ENCODE measurements around the gene PLAC8L1. TPM values are rescaled to one million over a fixed set of nuclear protein-coding genes. Genes with fewer than 3 reads are reported as not detected.

The PLAC8L1 gene
- total RNA-seq, 1 donor from 2014 or later = 0.99 TPM

DNA sequence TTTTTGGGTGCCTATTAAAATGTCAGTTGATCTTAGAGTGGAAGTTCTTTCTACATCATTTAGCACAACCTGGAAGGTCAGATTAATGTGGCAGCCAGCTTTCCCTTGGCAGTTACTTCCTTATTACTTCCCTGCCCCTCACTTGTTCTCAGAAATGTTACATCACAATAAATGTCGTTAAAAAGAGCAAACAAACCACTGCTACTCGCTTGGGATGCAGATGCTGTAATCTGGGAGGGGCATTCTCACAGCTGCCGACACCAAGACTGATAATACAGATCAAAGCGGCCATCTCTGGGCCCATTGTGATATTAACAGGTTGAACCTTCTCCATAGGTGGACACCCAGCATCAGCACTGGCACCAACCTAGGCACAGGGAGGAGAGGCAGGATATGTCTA, 29.3 kb downstream of the PLAC8L1 start:
- intact Hi-C loops (cut with micrococcal nuclease) = no loop called here
- H3K36me3 Mint-ChIP-seq (ENCODE audit: low read depth) = no peaks in the 10 kb centered on the region
- no peak for DNase-seq (ENCODE audit: low spot score)
- no peak overlapping the region for H3K27ac Mint-ChIP-seq
- no peaks in the 10 kb centered on the region for H3K9me3 Mint-ChIP-seq
- no peak overlapping the region for H3K4me3 Mint-ChIP-seq
- H3K4me1 Mint-ChIP-seq (ENCODE audit: low read depth) = peaks cover 19% of the 10 kb centered on the region
- H3K27me3 Mint-ChIP-seq (ENCODE audit: insufficient read depth) = peaks cover 34% of the 10 kb centered on the region

DNA sequence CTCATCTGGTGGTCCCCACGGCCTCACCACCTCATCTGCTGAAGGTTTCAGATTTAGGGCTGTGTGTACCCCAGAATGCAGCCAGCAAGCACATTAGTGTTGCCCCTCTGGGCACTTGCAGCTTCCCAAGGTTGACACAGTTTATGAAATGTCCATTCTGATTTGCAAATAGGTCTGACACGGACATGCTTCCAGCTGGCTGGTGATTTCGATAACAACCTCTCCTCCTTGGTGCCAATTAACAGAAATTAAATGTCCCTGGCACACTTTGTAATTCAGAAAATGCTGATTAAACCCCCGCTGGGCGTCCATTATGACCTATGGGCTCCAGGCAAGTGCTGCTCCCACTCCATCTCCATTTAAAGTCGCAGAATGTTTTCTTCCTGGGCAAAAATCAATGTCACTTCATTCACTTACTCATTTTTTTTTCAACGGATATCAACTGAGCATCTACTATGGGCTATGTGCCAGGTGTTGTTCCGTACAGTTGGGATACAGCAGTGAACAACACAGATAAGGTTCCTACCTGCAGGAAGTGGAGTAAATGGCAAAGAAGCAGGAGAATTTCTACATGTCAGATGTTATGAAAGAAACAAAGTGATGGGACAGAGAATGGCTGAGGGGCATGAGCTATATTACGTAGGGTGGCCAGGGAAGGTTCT, 32.0 kb downstream of the PLAC8L1 start:
- H3K36me3 Mint-ChIP-seq (ENCODE audit: low read depth) = no peaks in the 10 kb centered on the region
- no peak for DNase-seq (ENCODE audit: low spot score)
- H3K4me3 Mint-ChIP-seq = no peak overlapping the region
- H3K4me1 Mint-ChIP-seq (ENCODE audit: low read depth) = no peaks in the 10 kb centered on the region
- intact Hi-C loops (cut with micrococcal nuclease) = no loop called here
- no peak overlapping the region for H3K27ac Mint-ChIP-seq
- H3K9me3 Mint-ChIP-seq = no peaks in the 10 kb centered on the region
- H3K27me3 Mint-ChIP-seq (ENCODE audit: insufficient read depth) = peaks cover 19% of the 10 kb centered on the region

DNA sequence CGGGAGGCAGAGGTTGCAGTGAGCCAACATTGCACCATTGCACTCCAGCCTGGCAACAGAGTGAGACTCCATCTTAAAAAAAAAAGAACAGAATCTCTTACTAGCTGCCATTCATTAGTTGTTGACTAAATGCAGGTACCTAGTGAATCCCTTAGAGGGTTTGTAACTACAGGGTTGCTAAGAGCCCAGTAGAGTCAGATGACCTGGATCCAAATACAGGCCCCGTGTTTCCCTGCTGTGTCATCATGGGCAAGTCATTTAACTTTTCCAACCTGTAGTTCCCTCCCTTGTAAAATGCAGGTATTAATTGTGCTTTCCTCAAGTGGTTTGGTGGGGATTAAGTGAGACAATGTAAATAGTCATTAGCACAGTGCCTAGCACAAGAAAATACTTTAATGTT, 32.8 kb downstream of the PLAC8L1 start:
- no peaks in the 10 kb centered on the region for H3K9me3 Mint-ChIP-seq
- peaks cover 15% of the 10 kb centered on the region for H3K27me3 Mint-ChIP-seq (ENCODE audit: insufficient read depth)

DNA sequence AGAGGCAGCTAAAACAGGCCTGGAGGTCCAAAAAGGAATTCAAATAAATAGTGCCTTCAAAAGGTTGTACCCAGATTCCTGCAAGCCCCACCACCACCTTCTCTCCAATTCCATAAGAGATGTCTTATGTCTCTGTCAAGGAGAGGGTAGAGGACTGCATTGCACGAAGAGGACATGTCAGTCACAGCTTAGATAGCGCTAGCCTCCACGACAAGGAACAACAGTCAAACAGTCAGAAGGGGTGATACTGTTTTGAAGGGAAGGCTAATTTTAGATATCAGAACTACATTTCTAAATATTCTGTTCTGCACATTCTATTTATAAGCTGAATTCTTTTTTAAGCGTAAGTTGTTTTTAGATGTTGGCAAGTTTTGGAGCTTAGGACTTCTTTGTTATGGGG, 34.2 kb downstream of the PLAC8L1 start:
- Mint-ChIP-seq H3K4me3 (no peak overlapping the region), H3K27ac (no peak overlapping the region), H3K4me1 (ENCODE audit: low read depth) (no peaks in the 10 kb centered on the region), H3K36me3 (ENCODE audit: low read depth) (no peaks in the 10 kb centered on the region), H3K9me3 (no peaks in the 10 kb centered on the region), H3K27me3 (ENCODE audit: insufficient read depth) (peaks cover 10% of the 10 kb centered on the region)
- intact Hi-C loops (cut with micrococcal nuclease) = no loop called here
- no peak for DNase-seq (ENCODE audit: low spot score)

More for the DNA sequence above, 32.8 kb downstream of the PLAC8L1 start:
- Mint-ChIP-seq H3K27ac (no peak overlapping the region), H3K36me3 (ENCODE audit: low read depth) (no peaks in the 10 kb centered on the region), H3K4me1 (ENCODE audit: low read depth) (no peaks in the 10 kb centered on the region), H3K4me3 (no peak overlapping the region)
- intact Hi-C loops (cut with micrococcal nuclease) = no loop called here
- DNase-seq (ENCODE audit: low spot score) = no peak

DNA sequence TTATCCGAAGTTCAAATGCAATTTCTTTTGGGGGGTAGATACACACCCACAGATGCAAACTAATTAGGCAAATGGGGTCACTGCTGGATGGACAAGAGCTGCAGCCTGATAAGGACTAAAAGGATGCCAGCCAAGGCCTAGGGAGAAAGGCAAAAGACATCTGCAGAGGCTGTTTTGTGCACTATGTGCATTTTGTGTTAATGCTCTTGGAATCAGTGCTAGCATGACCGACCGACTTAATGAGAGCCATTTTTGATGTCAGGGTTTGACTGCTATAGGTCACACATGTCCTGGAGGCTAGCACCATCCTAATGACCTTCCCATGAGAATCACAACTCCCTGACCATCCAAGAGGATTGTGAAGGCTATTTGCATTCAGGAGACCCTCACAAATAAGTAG, 34.6 kb downstream of the PLAC8L1 start:
- Mint-ChIP-seq H3K9me3 (no peaks in the 10 kb centered on the region), H3K36me3 (ENCODE audit: low read depth) (no peaks in the 10 kb centered on the region), H3K4me3 (no peak overlapping the region), H3K4me1 (ENCODE audit: low read depth) (no peaks in the 10 kb centered on the region), H3K27ac (no peak overlapping the region), H3K27me3 (ENCODE audit: insufficient read depth) (peaks cover 6% of the 10 kb centered on the region)
- no peak for DNase-seq (ENCODE audit: low spot score)
- intact Hi-C loops (cut with micrococcal nuclease) = no loop called here

DNA sequence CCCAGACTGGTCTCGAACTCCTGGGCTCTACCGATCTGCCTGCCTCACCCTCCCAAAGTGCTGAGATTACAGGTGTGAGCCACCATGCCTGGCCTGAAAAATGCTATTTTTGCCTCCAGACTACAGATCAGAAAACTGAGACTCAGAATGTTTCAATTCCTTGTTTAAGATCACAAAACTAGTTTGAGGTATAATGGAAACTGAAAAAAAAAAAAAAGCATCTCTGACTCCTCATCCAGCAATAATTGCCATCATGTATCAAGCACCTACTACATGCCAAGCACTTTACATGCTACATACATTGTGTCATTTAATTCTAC, 35.6 kb downstream of the PLAC8L1 start:
- H3K27ac Mint-ChIP-seq = no peak overlapping the region
- H3K27me3 Mint-ChIP-seq (ENCODE audit: insufficient read depth) = peaks cover 6% of the 10 kb centered on the region
- H3K9me3 Mint-ChIP-seq = no peaks in the 10 kb centered on the region
- H3K4me3 Mint-ChIP-seq = no peak overlapping the region
- DNase-seq (ENCODE audit: low spot score) = no peak
- intact Hi-C loops (cut with micrococcal nuclease) = no loop called here
- H3K36me3 Mint-ChIP-seq (ENCODE audit: low read depth) = no peaks in the 10 kb centered on the region
- no peaks in the 10 kb centered on the region for H3K4me1 Mint-ChIP-seq (ENCODE audit: low read depth)

DNA sequence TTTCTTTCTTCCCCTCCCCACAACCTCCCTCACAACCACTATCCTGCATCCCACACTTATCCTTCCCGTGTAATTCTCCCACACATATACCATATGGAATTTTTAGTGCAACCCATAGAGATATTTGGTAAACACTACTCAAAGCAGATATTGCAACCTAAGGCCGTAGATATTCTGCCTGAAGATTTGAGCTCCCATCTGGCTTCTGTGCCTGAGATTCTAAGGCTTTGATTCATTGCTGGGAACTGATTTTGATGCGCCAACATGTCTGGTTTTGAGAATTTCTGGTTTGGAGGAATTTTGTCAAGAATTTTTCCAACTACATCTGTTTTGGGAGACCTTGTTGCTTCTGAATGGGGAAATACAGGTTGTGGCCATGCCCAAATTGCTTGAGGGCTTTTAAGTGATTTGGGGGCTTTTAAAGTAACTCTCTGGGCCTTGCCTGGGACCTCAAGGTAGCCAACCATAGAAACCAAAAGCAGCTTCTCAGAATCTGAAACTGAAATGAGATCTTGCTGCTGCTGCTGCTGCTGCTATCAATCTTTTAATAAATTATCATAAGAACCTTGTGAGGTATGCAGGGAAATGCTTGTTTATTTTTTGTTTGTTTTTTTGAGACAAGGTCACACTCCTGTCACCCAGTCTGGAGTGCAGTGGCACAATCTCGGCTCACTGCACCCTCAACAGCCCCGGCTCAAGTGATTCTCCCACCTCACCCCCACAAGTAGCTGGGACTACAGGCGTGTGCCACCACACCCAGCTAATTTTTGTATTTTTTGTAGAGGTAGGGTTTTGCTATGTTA, 36.2 kb downstream of the PLAC8L1 start:
- intact Hi-C loops (cut with micrococcal nuclease) = no loop called here
- Mint-ChIP-seq H3K9me3 (no peaks in the 10 kb centered on the region), H3K4me3 (no peak overlapping the region), H3K36me3 (ENCODE audit: low read depth) (no peaks in the 10 kb centered on the region), H3K27ac (no peak overlapping the region), H3K4me1 (ENCODE audit: low read depth) (no peaks in the 10 kb centered on the region), H3K27me3 (ENCODE audit: insufficient read depth) (peaks cover 5% of the 10 kb centered on the region)
- DNase-seq (ENCODE audit: low spot score) = no peak

DNA sequence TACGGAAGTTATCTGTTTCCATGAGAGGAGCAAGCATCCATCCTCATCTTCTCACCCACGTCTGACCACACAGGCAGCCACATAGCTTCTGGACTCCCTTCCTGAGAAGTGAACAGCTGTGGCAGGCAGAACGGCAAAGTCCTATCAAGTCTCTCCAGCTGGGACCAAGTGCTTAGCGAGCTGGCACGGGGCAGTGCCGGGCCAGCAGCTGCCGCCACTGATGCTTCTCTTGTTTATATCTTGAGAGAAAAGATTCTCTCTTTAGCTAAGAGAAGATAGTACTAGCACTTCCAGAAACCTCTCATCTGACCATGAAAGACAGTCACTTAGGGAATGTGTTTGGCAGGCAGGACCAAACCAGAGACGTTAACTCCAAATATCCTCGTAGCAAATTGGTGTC, 37.2 kb downstream of the PLAC8L1 start:
- no peak overlapping the region for H3K4me3 Mint-ChIP-seq
- H3K36me3 Mint-ChIP-seq (ENCODE audit: low read depth) = no peaks in the 10 kb centered on the region
- no peaks in the 10 kb centered on the region for H3K4me1 Mint-ChIP-seq (ENCODE audit: low read depth)

DNA sequence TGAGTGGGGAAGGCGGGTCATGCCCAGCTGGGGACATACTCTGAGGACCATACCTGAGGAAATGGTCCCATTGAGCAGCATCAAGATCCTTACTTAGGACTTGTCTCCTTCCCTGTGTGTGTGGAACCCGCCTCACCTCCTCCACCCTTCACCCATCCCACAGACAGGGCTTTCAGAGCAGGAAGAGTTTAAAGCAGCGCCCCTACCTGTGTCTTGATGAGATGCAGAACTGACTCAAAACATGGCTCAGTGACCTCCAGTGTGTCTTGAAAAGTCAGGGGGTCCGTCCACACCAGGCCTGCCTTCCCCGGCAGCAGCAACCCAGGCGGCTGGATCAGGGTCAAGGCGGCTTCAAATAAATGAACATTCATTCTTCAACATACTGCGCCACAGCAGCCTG, 38.4 kb downstream of the PLAC8L1 start:
- intact Hi-C loops (cut with micrococcal nuclease) = no loop called here
- H3K4me3 Mint-ChIP-seq = no peak overlapping the region
- no peaks in the 10 kb centered on the region for H3K36me3 Mint-ChIP-seq (ENCODE audit: low read depth)
- H3K4me1 Mint-ChIP-seq (ENCODE audit: low read depth) = no peaks in the 10 kb centered on the region
- peaks cover 5% of the 10 kb centered on the region for H3K27me3 Mint-ChIP-seq (ENCODE audit: insufficient read depth)
- H3K9me3 Mint-ChIP-seq = no peaks in the 10 kb centered on the region
- no peak for DNase-seq (ENCODE audit: low spot score)
- H3K27ac Mint-ChIP-seq = no peak overlapping the region

More for the DNA sequence above, 37.2 kb downstream of the PLAC8L1 start:
- Mint-ChIP-seq H3K27ac (no peak overlapping the region), H3K27me3 (ENCODE audit: insufficient read depth) (peaks cover 5% of the 10 kb centered on the region), H3K9me3 (no peaks in the 10 kb centered on the region)
- intact Hi-C loops (cut with micrococcal nuclease) = no loop called here
- no peak for DNase-seq (ENCODE audit: low spot score)

DNA sequence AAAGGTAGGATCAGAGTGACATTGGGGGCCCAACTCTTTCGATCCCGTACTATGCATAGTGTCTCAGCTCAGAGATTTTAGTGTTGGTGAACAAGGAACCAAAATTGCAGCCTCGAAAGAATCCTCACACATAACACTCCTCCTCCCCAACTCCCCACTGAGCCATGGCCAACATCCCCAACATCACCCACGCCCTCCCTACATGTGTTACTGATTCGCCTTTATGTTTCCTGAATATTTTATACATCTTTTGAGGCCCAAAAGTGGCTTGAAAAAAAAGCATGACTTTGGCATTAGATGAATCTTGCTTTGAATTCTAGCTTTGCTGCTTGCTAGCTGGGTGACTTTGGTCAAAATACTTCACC, 45.2 kb downstream of the PLAC8L1 start:
- intact Hi-C loops (cut with micrococcal nuclease) = no loop called here
- no peaks in the 10 kb centered on the region for H3K4me1 Mint-ChIP-seq (ENCODE audit: low read depth)
- peaks cover 8% of the 10 kb centered on the region for H3K27me3 Mint-ChIP-seq (ENCODE audit: insufficient read depth)
- no peak overlapping the region for H3K27ac Mint-ChIP-seq
- H3K4me3 Mint-ChIP-seq = no peak overlapping the region
- no peaks in the 10 kb centered on the region for H3K36me3 Mint-ChIP-seq (ENCODE audit: low read depth)
- H3K9me3 Mint-ChIP-seq = no peaks in the 10 kb centered on the region
- DNase-seq (ENCODE audit: low spot score) = no peak

DNA sequence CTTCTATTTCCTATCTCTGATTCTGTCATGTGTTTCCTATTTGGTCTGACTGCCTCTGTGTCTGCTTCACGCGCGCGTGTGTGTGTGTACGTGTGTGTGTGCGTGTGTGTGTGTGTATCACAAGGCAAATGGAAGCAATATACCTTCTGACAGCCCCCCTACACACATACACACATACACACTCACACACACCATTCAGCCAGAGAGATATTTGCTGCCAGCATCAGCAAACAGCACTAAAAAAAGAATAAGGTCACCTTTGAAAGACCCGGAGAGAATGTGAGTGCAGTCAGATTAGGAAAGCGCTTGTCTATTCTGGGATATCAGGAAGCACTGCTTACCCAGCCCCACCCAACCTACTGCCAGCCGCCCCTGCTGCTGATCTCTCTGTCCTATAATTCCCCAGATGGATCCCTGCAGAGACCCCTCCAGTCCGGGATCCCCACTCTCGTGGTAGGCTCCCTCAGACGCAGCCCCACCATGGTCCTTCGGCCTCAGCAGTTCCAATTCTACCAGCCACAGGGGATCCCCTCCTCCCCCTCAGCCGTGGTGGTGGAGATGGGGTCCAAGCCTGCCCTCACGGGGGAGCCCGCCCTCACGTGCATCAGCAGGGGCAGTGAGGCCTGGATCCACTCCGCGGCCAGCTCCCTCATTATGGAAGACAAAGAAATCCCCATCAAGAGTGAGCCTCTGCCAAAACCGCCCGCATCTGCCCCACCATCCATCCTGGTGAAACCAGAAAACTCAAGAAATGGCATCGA, 45.7 kb downstream of the PLAC8L1 start:
- Mint-ChIP-seq H3K9me3 (no peaks in the 10 kb centered on the region), H3K27me3 (ENCODE audit: insufficient read depth) (peaks cover 9% of the 10 kb centered on the region), H3K4me3 (no peak overlapping the region), H3K27ac (no peak overlapping the region), H3K36me3 (ENCODE audit: low read depth) (no peaks in the 10 kb centered on the region), H3K4me1 (ENCODE audit: low read depth) (no peaks in the 10 kb centered on the region)
- intact Hi-C loops (cut with micrococcal nuclease) = no loop called here
- DNase-seq (ENCODE audit: low spot score) = no peak

DNA sequence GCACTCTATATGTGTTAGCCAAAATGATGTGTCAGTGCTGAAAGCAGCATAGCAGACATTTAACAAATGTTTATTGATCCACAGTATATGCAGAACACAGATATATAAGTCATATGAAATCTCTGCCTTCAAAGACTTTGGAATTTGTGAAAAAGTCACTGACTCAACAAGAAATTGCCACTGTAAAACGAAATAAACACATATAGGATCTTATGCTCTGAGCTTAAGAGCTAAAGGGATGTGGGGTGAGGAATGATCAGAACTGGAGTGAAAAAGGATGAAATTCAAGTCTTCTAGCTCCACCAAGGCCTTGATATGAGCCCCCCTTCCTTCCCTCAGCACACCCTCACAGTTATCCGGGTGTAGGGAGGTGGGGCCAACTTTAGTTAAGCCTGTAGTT, 49.9 kb downstream of the PLAC8L1 start:
- Mint-ChIP-seq H3K27ac (no peak overlapping the region), H3K36me3 (ENCODE audit: low read depth) (no peaks in the 10 kb centered on the region), H3K9me3 (no peaks in the 10 kb centered on the region), H3K4me3 (no peak overlapping the region), H3K27me3 (ENCODE audit: insufficient read depth) (peaks cover 21% of the 10 kb centered on the region), H3K4me1 (ENCODE audit: low read depth) (no peaks in the 10 kb centered on the region)
- intact Hi-C loops (cut with micrococcal nuclease) = no loop called here
- no peak for DNase-seq (ENCODE audit: low spot score)

DNA sequence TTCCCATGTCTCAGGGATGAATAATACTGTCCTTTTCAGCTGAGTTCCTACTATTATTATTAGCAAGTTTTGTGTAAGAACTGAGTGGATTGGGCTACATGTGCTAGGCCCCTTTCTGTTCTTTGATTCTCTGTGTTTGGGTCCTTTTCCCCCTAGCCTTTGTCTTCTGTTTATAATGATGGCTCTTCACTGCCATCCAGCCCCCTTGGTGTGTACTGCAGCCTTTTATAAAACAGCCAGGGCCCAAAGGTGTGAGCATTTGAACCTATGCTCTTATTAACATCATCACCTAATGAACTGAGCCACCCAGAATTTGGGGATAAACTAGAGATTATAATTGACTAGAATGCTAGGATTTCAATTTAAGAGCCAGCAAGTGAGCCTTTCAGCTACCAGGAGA, 52.6 kb downstream of the PLAC8L1 start:
- no peak overlapping the region for H3K4me3 Mint-ChIP-seq
- intact Hi-C loops (cut with micrococcal nuclease) = loop anchor here (2.0 kb wide), 1 partner anchor 356 kb away; no protein-coding TSS in a partner anchor
- no peaks in the 10 kb centered on the region for H3K36me3 Mint-ChIP-seq (ENCODE audit: low read depth)
- H3K4me1 Mint-ChIP-seq (ENCODE audit: low read depth) = no peaks in the 10 kb centered on the region
- no peak overlapping the region for H3K27ac Mint-ChIP-seq
- no peaks in the 10 kb centered on the region for H3K9me3 Mint-ChIP-seq
- no peak for DNase-seq (ENCODE audit: low spot score)
- peaks cover 20% of the 10 kb centered on the region for H3K27me3 Mint-ChIP-seq (ENCODE audit: insufficient read depth)

All from activated T-helper 1 cell treated with anti-CD3 and anti-CD28 coated beads, Interleukin-12 subunit alpha, Interleukin-12 subunit beta, Interleukin-2, Interleukin-4 antibody, amounts not matched to agents 30 ng/mL and 10 ng/mL and 1 ng/mL, durations not matched to agents 14 hours and 24 hours and 36 hours (primary cell).